ENCODE results near the gene ACKR3.
A peak's percentile ranks its signal among the peaks of the same experiment; 100 is the strongest.

Gene ACKR3

GRCh38 chr2:236565879-236566402 lies 3.7 kb upstream of the ACKR3 start:
- no peak overlapping the region for H3K4me3 ChIP-seq (ENCODE audit: low read depth, low read length)
- no peak for TF ChIP-seq CTCF (IDR thresholded peaks at IDR 0.05; ENCODE audit: insufficient read depth, low read depth, low read length, missing control alignments)
- DNase-seq (ENCODE audit: low read depth) = no peak

- no peak for TF ChIP-seq CTCF (IDR thresholded peaks at IDR 0.05; ENCODE audit: insufficient read depth, low read depth, low read length, missing control alignments)
- no peak overlapping the region for H3K4me3 ChIP-seq (ENCODE audit: low read depth, low read length)
- no peak for DNase-seq (ENCODE audit: low read depth)
Measured at GRCh38 chr2:236566596-236566995, 3.0 kb upstream of the ACKR3 start.

- H3K4me3 ChIP-seq (ENCODE audit: low read depth, low read length) = peak overlapping the region; percentile 56
- peak; percentile 18 for TF ChIP-seq CTCF (IDR thresholded peaks at IDR 0.05; ENCODE audit: insufficient read depth, low read depth, low read length, missing control alignments)
- DNase-seq (ENCODE audit: low read depth) = peak; percentile 70
Measured at GRCh38 chr2:236568068-236568921, 1.3 kb upstream of the ACKR3 start.

GRCh38 chr2:236568922-236569572 lies 578 bp upstream of the ACKR3 start:
- DNase-seq (ENCODE audit: low read depth) = no peak
- TF ChIP-seq CTCF (IDR thresholded peaks at IDR 0.05; ENCODE audit: insufficient read depth, low read depth, low read length, missing control alignments) = no peak
- H3K4me3 ChIP-seq (ENCODE audit: low read depth, low read length) = peak overlapping the region; percentile 56

- TF ChIP-seq CTCF (IDR thresholded peaks at IDR 0.05; ENCODE audit: insufficient read depth, low read depth, low read length, missing control alignments) = no peak
- H3K4me3 ChIP-seq (ENCODE audit: low read depth, low read length) = peak overlapping the region; percentile 35
Measured at GRCh38 chr2:236570081-236570868, 650 bp downstream of the ACKR3 start.

GRCh38 chr2:236571145-236571544 lies 1.5 kb downstream of the ACKR3 start:
- DNase-seq (ENCODE audit: low read depth) = no peak
- H3K4me3 ChIP-seq (ENCODE audit: low read depth, low read length) = peak overlapping the region; percentile 35

More at GRCh38 chr2:236570081-236570868, 650 bp downstream of the ACKR3 start:
- peak; percentile 39 for DNase-seq (ENCODE audit: low read depth)

More at GRCh38 chr2:236571145-236571544, 1.5 kb downstream of the ACKR3 start:
- no peak for TF ChIP-seq CTCF (IDR thresholded peaks at IDR 0.05; ENCODE audit: insufficient read depth, low read depth, low read length, missing control alignments)

Measured in GM12865 (cell line).